Measurements from ENCODE around the gene MPP2. TPM values are rescaled to one million over a fixed set of nuclear protein-coding genes. Genes with fewer than 3 reads are reported as not detected.
"Not testable (repeated sequence)": the region's sequence is repeated elsewhere in the genome, so short reads cannot be mapped to it uniquely, and the experiment has no call there.

The MPP2 gene
- total RNA-seq, 6 donors from 2014 or later = 0.20 to 2.0 (median 0.74) TPM; not detected in 1

DNA sequence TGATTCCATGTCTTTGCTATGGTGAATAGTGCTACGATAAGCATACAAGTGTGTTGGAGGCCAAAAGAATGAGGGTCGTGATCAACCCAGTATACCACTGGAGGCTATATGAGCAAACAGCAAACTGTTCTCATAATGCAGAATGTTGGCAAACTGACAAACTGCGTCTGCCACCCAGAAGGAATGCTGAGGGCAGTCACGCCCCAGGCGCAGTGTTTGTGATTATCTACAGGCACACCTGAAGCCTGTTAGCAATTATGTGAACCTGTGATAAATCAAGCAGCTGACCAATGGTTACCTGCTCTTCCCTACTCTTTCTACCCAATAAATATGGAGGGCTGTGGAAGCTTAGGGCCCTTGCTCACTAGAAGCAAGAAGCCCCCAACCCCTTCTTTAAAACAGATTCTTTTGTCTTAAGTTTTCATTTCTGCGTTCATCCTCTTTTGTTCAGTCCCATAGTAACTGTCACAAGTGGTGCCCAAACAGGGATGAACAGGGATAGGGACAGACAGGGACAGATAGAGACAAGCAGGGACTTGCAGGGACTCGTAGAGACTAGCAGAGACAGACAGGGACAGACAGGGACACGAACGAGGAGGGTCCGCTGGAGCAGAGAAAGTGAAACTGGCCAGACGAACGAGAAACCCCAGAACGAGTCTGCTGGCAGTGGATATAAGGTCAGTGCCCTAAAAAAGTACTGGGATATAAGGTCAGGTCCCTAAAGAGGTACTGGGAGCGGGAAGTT lies 35.2 kb downstream of the MPP2 start:
- H3K4me1 ChIP-seq = no peaks in the 10 kb centered on the region
- no peaks in the 10 kb centered on the region for H3K27me3 ChIP-seq
- H3K4me3 ChIP-seq = peak overlapping the region in 3 of 4 donors; percentile 5 to 20 (median 9)
- ATAC-seq (ENCODE audit: low FRiP score in 2 of 2) (no peak), DNase-seq (peak in 1 of 2 donors; percentile 40)
- H3K9me3 ChIP-seq = no peaks in the 10 kb centered on the region
- TF ChIP-seq, protein P1, sequence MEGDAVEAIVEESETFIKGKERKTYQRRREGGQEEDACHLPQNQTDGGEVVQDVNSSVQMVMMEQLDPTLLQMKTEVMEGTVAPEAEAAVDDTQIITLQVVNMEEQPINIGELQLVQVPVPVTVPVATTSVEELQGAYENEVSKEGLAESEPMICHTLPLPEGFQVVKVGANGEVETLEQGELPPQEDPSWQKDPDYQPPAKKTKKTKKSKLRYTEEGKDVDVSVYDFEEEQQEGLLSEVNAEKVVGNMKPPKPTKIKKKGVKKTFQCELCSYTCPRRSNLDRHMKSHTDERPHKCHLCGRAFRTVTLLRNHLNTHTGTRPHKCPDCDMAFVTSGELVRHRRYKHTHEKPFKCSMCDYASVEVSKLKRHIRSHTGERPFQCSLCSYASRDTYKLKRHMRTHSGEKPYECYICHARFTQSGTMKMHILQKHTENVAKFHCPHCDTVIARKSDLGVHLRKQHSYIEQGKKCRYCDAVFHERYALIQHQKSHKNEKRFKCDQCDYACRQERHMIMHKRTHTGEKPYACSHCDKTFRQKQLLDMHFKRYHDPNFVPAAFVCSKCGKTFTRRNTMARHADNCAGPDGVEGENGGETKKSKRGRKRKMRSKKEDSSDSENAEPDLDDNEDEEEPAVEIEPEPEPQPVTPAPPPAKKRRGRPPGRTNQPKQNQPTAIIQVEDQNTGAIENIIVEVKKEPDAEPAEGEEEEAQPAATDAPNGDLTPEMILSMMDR (IDR thresholded peaks at IDR 0.05) = no peak
- no peak for TF ChIP-seq EP300 (IDR thresholded peaks at IDR 0.05)
- TF ChIP-seq POLR2A (IDR thresholded peaks at IDR 0.05) = no peak
- no peak for TF ChIP-seq POLR2AphosphoS5 (IDR thresholded peaks at IDR 0.05)
- H3K36me3 ChIP-seq = no peaks in the 10 kb centered on the region
- peak overlapping the region in 3 of 4 donors; percentile 6 to 35 (median 10) for H3K27ac ChIP-seq
- 73 to 77% methylated on average over 14 of the region's 14 CpGs for WGBS, 2 donors

DNA sequence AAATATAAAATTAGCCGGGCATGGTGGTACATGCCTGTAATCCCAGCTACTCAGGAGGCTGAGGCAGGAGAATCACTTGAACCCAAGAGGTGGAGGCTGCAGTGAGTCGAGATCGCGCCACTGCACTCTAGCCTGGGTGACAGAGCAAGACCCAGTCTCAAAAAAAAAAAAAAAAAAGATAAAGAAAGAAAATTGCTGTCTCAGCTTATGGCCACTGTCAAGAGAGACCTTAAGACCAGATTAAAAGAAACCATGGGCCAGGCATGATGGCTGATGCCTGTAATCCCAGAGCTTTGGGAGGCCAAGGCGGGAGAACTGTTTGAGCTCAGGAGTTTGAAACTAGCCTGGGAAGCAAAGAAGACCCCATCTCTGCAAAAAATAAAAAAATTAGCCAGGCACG lies 38.3 kb downstream of the MPP2 start:
- not testable (repeated sequence) for DNase-seq; H3K36me3 ChIP-seq; H3K9me3 ChIP-seq; H3K27me3 ChIP-seq; H3K4me3 ChIP-seq; H3K27ac ChIP-seq; H3K4me1 ChIP-seq; ATAC-seq (ENCODE audit: low FRiP score in 2 of 2)
- 77 to 80% methylated on average over 6 of the region's 6 CpGs for WGBS, 2 donors

DNA sequence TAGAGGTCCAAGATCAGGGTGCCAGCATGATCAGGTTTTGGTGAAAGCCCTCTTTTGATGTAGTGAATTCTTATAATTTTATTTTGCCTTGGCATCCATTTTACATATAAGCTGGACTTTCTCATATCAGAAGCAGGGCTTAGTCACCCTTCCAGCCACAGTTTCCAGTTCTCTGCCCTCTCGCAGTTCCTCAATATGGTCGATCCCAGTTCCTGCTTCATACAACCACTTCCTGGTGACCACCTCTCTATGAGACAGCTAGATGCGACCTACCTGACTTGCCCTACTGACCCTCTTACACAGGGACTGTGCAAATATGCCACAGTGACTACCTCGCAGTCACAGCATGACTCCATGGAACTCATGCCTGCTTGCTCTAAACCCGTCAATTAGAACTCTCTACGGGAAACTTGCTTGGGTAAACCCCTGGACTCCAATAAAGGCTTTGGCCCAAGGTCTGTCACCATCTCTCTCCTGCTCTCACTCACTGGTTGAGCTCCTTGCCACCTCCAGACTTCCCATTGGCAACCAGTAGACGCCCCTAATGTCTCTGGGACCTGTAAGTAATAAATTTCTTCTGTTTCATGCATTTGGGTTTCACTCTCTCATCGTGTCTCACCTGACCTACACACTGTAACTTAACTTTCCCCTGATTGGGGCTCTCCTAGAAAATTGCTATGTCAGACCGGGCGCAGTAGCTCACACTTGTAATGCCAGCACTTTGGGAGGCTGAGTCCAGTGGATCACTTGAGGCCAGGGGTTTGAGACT lies 38.9 kb downstream of the MPP2 start:
- no peaks in the 10 kb centered on the region for H3K36me3 ChIP-seq
- no peaks in the 10 kb centered on the region for H3K27me3 ChIP-seq
- TF ChIP-seq, protein P1 (IDR thresholded peaks at IDR 0.05) = no peak
- TF ChIP-seq EP300 (IDR thresholded peaks at IDR 0.05) (no peak), POLR2AphosphoS5 (IDR thresholded peaks at IDR 0.05) (no peak), POLR2A (IDR thresholded peaks at IDR 0.05) (no peak)
- no peaks in the 10 kb centered on the region for H3K4me1 ChIP-seq
- 80 to 90% methylated on average over 10 of the region's 10 CpGs for WGBS, 2 donors
- no peak overlapping the region for H3K4me3 ChIP-seq
- ATAC-seq (ENCODE audit: low FRiP score in 2 of 2) (peak in 1 of 2 donors; percentile 55), DNase-seq (no peak)
- no peaks in the 10 kb centered on the region for H3K9me3 ChIP-seq
- no peak overlapping the region for H3K27ac ChIP-seq

DNA sequence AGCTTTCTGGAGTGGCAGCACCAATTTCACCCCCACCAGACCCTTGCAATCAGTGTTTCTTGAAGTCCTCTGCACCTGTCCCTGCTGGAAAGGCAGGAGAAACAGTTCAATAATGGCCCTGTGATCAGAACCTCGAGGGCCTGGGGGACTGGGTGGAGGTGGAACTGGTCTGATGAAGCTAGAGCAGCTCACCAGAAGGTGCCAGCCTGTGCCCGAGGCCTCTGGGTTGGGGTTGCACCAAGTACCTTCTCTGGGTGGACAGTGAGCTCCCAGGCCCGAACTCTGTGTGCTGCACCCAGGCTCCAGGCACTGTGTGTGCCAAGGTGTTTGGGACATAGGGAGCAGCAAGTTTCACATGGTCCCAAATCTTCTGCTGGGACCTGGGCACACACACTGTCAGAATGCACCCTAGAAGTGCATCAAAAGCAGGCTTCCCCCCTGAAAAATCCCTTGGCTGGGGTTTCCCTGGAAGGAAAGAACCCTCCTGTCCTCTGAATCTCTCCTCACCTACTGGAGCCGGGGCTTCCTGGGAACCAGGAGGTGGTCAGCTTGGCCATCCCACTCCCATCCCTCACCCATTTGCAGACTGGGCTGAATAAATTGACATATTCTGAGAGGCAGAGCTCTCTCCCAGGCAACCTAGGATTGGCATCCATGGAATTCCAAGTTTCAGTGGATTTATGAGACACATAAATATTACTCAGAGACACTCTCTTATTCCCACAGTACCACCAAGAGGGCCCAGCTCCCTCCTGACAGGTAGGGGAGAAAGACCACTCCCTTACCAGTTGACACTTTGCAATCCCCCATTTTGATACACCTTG lies 43.0 kb downstream of the MPP2 start:
- Histone ChIP-seq H3K36me3 (no peaks in the 10 kb centered on the region), H3K27ac (no peak overlapping the region), H3K9me3 (no peaks in the 10 kb centered on the region), H3K4me1 (peaks cover 7 to 16% (median 13%) of the 10 kb centered on the region in 4 donors), H3K27me3 (no peaks in the 10 kb centered on the region), H3K4me3 (no peak overlapping the region)
- TF ChIP-seq, protein P1 (IDR thresholded peaks at IDR 0.05) = no peak
- no peak for TF ChIP-seq POLR2AphosphoS5 (IDR thresholded peaks at IDR 0.05)
- TF ChIP-seq POLR2A (IDR thresholded peaks at IDR 0.05) = no peak
- no peak for TF ChIP-seq EP300 (IDR thresholded peaks at IDR 0.05)
- DNase-seq = no peak
- WGBS, 2 donors = 70 to 80% methylated on average over 3 to 4 of the region's 4 CpGs
- ATAC-seq (ENCODE audit: low FRiP score in 2 of 2) = no peak

DNA sequence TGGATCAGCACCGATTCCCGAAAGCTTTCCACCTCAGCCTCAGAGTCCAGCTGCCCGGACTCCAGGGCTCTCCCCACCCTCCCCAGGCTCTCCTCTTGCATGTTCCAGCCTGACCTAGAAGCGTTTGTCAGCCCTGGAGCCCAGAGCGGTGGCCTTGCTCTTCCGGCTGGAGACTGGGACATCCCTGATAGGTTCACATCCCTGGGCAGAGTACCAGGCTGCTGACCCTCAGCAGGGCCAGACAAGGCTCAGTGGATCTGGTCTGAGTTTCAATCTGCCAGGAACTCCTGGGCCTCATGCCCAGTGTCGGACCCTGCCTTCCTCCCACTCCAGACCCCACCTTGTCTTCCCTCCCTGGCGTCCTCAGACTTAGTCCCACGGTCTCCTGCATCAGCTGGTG lies 45.4 kb downstream of the MPP2 start:
- 70 to 90% methylated on average over 3 to 9 of the region's 9 CpGs for WGBS, 2 donors
- TF ChIP-seq, protein P1 (IDR thresholded peaks at IDR 0.05) = no peak
- no peak for TF ChIP-seq POLR2A (IDR thresholded peaks at IDR 0.05)
- TF ChIP-seq POLR2AphosphoS5 (IDR thresholded peaks at IDR 0.05) = no peak
- no peak for TF ChIP-seq EP300 (IDR thresholded peaks at IDR 0.05)
- no peak overlapping the region for H3K4me3 ChIP-seq
- no peaks in the 10 kb centered on the region for H3K36me3 ChIP-seq
- no peaks in the 10 kb centered on the region for H3K9me3 ChIP-seq
- ATAC-seq (ENCODE audit: low FRiP score in 2 of 2) (no peak), DNase-seq (no peak)
- peak overlapping the region in 2 of 4 donors; percentile 40 to 66 for H3K27ac ChIP-seq
- no peaks in the 10 kb centered on the region for H3K27me3 ChIP-seq
- peaks cover 13 to 19% (median 16%) of the 10 kb centered on the region in 4 donors for H3K4me1 ChIP-seq
